HL-60 (cell line): ENCODE results near the gene MPST.

Experiments
- CTCF ChIP-seq: IDR thresholded peaks from one replicate; pipeline ENCODE4 v1.5.1; 2011; ENCODE audit warnings: low read length, control low read depth, inconsistent platforms; ENCODE audit not compliant: insufficient read depth
- GABPA ChIP-seq: IDR thresholded peaks from 2 replicates; pipeline ENCODE4 v1.6.1; 2012; ENCODE audit warnings: low read depth
- POLR2AphosphoS5 ChIP-seq: IDR thresholded peaks from 2 replicates; pipeline ENCODE4 v1.6.1; 2012; ENCODE audit warnings: low read depth
- SPI1 ChIP-seq: IDR thresholded peaks from 2 replicates; pipeline ENCODE4 v1.6.1; 2012; ENCODE audit warnings: low read depth, mild to moderate bottlenecking, borderline replicate concordance
- TF ChIP-seq, protein P1 (sequence below): IDR thresholded peaks from 2 replicates; pipeline ENCODE4 v1.6.1; 2012; ENCODE audit warnings: low read depth; ENCODE audit not compliant: insufficient replicate concordance

DNA sequence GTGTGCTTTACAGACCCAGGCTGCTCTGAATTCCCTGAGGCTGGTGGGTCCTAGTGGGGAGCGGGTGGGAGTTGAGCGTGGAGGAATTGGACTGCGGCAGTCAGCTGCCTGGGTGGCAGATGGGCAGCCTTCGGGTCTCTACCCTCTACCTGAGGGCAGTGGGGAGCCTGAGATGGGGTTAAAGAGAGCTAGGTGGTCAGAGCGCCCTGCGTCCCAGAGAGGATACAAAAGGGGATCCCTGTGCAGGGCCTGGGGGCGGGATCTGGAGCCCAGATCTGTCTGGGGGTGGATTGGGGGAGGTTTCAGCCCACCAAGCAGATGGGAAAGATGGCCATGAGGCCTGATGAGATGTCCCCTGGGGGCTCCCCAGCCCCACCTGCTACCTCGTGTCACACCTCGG is 50.2 kb downstream of the MPST start:
- TF ChIP-seq CTCF = no peak
- TF ChIP-seq SPI1 = no peak
- TF ChIP-seq, protein P1, sequence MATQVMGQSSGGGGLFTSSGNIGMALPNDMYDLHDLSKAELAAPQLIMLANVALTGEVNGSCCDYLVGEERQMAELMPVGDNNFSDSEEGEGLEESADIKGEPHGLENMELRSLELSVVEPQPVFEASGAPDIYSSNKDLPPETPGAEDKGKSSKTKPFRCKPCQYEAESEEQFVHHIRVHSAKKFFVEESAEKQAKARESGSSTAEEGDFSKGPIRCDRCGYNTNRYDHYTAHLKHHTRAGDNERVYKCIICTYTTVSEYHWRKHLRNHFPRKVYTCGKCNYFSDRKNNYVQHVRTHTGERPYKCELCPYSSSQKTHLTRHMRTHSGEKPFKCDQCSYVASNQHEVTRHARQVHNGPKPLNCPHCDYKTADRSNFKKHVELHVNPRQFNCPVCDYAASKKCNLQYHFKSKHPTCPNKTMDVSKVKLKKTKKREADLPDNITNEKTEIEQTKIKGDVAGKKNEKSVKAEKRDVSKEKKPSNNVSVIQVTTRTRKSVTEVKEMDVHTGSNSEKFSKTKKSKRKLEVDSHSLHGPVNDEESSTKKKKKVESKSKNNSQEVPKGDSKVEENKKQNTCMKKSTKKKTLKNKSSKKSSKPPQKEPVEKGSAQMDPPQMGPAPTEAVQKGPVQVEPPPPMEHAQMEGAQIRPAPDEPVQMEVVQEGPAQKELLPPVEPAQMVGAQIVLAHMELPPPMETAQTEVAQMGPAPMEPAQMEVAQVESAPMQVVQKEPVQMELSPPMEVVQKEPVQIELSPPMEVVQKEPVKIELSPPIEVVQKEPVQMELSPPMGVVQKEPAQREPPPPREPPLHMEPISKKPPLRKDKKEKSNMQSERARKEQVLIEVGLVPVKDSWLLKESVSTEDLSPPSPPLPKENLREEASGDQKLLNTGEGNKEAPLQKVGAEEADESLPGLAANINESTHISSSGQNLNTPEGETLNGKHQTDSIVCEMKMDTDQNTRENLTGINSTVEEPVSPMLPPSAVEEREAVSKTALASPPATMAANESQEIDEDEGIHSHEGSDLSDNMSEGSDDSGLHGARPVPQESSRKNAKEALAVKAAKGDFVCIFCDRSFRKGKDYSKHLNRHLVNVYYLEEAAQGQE = no peak
- TF ChIP-seq GABPA = no peak
- no peak for TF ChIP-seq POLR2AphosphoS5
